HG03520 (cell line): Measurements from ENCODE around the gene DTD1.
A peak's percentile ranks its signal among the peaks of the same experiment; 100 is the strongest.

ENCODE experiments used
- ATAC-seq: cut with Tn5 transposase; IDR thresholded peaks from one replicate; pipeline ENCODE4 v1.9.1; 2021; ENCODE audit warnings: mild to moderate bottlenecking, moderate library complexity; ENCODE audit not compliant: unreplicated experiment

Gene DTD1, protein sequence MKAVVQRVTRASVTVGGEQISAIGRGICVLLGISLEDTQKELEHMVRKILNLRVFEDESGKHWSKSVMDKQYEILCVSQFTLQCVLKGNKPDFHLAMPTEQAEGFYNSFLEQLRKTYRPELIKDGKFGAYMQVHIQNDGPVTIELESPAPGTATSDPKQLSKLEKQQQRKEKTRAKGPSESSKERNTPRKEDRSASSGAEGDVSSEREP

DNA sequence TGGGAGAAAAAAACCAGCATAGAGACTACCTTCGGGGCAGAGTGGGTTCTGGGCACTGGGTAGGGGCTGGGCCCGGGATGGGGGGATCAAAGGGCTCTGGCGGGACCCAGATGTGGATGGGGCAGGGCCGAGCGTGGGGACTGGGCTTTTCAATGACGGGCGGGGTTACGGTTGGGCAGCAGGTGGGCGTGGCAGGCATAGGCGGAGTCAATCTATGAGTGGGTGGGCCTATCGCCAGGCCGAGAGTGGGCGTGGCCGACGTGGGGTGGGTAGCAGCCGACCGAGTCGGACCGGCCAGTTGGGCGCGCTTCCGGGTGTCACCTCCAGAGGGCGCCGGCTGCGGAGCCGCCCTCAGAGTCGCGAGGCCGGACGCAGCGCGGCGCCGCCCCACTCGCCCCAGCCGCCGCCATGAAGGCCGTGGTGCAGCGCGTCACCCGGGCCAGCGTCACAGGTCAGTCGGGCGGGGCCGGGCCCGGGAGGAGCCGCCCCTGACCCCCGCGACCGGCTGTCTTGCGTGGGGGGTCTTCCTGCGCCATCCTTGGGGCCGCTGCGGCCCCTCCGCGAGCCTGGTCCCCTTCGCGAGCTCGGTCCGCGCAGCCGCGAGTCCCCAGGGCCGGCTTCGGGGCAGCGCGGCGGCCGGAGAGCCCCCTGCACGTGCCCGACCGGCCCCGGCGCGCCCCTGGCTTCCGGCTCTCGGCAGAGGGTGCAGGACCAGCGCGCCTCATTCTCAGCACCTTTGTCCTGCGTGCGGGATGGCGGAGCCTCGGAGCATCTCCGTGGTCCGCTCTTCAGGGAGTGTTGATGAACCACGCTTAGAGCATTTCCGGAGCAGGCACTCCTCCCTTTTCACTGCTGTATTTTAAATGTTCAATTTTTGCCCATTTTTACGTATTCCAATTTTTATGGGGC is at the start of gene DTD1:
Gene DTD1 (plus strand): TSS at position 390 of the 909 bp plus-strand sequence. CDS start 19 bp downstream, at position 409.
- peak; percentile 87 for ATAC-seq

DNA sequence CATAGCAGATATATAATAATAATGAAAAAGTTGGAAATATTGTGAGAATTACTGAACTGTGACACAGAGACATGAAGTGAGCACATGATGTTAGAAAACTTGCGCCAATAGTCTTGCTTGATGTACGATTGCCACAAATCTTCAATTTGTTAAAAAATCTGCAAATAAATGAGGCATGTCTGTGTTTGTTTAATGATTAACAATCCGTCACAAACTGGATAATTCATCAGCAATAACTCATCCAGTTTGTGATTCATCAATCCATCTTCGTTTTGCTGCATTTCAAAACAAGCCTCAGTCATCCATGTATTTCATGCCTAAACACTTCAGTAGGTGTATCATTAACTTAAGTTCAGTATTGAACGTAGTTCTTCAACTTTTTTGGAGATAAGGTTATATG is 46.1 kb upstream of the DTD1 start:
- no peak for ATAC-seq

DNA sequence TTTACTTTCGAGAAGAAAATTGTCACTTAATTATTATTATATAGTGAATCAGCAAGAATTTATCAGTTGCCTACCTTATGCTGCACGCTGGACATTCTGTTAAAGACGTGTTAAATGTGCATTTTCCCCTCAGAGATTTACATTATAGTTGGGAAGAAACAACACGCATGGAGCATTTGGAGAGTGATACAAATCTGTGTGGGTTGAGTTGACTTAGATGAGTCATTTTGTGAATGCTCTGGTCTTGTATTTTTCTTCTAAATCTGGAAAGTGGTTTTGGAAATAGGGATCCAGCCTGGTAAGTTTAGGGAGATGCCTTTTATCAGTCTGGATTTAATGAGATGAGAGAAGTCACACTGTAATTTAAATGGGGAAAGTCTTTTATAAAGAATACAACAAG is 44.6 kb upstream of the DTD1 start:
- ATAC-seq, result no peak

DNA sequence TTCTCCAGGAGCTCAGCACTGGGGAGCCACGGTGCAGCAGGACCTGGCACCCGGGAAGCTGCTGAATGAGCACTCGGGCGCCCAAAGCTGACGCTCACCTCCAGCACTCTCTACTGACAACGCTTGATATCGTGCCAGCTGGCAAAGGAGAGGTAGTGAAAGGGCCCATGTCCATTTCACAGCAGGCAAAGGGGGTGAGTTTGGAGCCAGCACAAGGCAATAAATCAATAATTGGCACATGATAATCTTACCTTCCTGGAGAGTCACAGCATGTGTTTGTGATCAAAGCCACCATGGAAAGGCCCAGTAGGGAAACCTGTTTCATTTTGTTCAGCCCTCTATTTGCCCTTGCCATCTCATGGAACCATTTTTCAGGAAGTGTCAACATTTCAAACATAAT is 43.9 kb upstream of the DTD1 start:
- no peak for ATAC-seq

DNA sequence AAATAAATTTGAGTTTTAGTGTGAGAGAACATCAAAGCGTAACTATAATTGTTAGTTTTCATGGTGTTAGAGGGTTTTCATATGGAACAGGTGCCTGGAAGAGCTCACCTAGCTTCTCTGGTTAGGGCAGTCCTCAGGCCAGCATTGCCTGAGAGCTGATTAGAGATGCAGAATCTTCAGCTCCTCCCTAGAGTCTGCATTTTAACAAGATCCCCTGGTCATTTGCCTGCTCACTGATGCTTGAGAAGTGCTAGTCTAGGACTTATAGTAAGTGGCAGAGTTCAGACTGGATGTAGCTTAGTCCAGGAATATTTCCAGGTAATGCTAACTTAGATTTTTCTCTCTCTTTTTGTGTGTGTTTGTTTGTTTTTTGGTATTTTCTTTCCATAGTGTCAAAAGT is 42.3 kb upstream of the DTD1 start:
- ATAC-seq, result no peak

DNA sequence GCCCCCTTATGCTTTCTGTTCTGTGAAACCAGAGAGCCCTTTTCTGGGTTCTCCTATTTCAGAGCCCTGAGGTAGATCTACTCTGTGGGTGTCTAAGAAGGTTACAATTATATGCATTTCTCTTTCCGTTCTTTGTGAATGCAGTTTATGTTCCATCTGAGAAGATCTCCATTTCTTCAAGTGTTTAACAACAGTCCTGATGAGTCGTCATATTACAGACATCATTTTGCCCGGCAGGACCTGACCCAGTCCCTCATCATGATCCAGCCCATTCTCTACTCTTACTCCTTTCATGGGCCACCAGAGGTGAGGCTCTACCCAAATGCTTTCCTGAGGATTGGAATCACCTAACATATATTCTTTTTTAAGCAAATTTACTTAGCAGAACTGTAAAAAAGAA is 39.4 kb upstream of the DTD1 start:
- no peak for ATAC-seq

DNA sequence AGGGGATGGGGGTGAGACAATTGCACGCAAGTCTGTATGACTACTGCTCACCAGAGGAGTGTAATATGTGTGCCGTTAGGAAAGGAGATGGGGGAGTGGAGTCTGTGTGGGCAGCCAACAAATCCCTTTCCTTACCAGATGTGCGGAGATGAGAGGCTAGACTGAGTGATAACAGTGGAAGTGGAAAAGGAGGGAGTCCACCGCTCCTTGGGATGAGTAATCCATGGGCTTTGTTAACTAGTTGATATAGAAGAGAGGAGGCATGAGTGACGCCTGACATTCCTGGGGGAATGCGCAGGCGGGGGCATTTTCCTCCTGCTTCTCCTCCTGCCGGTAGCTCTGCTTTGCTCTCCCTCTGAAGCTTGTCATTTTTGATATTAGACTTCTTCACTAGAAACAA is 34.1 kb upstream of the DTD1 start:
- ATAC-seq, result no peak

DNA sequence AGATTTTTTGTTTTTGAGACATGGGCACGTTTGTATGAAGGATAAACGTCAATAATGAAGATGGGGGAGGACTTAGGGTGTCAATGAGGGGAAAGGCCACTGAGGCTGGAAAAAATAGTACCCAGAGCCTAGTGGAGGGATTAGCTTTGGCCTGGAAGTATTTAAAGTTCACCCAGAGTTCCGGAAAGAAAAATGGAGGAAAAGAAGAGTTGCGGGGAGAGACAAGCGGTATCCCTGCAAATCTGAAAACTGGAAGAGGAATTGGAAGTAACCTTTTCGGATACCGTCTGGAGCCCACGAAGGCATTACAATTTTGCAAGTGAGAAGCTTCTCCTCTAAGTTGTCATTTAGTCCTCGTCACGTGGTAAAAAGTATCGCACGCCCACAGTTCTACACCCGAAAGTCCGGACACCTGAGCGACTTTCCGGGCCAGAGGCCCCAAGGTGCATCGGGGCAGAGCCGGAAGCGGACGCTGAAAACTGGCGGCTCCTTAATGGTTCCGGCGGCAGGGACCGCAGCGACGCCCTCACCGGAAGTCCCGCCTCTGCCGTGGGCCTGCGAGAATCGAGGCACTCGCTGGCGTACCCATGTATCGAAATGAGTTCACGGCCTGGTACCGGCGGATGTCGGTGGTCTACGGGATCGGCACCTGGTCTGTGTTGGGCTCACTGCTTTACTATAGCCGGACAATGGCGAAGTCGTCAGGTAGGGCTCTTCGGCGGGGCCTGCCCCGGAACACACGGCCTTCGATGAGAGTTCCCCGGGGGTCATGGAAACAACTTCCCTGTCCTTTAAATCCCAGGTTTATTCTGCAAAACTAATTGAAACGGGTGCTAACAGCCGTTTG is 20.7 kb upstream of the DTD1 start, which contains the start of gene SMIM26:
Gene SMIM26 (plus strand): TSS at position 541 of the 847 bp plus-strand sequence. CDS start 47 bp downstream, at position 588.
- ATAC-seq, result peak; percentile 99

DNA sequence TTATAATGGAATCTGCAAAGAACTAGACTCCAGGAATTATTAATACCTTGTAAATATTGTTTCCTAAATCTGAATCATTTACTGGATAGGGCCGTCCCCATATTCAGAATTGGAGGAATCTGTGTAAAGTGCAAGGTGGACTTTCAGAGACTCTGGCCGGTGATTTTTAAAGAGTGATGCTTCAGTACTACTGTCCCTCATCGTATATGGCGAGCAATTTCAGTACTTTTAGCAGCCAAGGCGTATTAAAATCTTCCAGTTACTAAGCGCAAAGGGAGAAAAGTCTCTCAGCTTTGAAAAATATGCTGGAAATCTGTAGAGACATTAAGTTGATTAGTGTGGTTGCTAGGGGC is 20.1 kb upstream of the DTD1 start:
- ATAC-seq, result no peak

DNA sequence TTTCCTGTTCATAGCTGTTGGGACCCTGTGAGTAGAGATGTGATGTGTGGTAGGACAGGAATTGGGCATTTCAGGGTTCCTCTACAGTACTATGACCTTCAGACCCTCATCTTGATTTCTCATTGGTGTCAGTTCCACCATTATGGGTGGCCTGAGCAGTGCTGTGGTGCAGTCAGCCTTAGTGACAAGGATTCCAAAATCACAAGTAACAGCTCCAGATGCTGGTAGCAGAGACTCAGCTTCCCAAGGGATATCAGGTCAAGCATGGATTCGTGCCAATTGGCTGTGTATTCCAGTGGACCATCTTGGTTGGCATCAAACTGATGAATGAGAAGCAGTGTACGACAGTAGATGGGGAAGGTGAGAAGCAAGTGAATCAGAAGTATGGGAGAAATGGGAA is 16.8 kb upstream of the DTD1 start:
- ATAC-seq, result no peak

DNA sequence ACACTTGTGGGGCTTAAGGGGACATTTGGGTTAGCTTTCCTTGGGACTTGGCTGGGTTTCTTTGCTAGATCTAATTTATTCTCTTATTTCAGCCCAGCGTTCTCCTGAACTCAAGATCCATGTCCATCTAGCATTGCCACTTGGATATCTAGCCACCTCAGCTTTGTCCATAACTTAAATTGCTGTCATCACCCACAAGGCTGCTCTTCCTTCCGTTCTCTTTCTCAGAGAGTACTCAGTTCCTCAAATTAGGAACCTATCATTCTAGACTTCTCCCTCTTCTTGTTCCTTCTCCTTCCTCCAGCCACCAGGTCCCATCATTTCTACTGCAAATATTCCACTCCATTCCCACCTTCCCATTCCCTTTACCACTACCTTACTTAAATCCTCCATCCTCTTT is 16.3 kb upstream of the DTD1 start:
- ATAC-seq, result no peak

DNA sequence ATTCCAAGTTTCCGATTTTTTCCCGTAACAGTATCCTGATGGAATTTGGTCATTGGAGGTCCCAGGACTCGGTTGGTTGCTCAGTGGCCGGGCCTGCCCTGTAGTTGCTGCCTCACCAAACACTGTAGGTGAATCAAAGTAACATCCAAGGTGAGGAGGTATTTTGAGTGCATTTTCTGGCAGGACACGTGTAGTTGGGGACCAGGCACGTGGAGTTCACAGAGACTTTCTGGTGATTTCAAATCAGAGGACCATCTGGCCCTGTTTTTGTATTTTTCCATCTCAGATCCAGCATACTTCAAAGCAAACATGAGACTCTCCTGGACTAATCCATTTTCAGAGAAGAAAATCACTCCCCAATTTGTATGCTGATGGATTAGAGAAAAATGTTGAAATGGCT is 9.9 kb upstream of the DTD1 start:
- no peak for ATAC-seq

DNA sequence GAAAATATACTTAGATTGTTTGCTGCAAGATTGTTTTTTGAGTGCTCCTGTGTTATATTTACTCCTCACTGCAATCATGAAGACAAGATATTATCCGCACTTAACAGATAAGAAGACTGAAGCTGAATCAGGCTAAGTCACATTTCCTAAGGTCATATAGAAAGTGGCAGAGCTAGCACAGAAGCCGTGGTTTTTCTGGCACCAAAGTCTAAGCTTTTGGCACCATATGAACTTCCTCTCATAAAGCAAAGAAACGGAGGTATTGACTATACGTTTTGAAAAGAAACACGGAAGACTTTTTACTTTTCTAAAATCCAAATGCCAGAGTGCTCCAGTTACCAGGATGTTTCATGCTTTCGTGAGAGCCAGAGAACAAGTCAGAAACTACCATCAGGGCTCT is 9.3 kb upstream of the DTD1 start:
- ATAC-seq, result no peak

DNA sequence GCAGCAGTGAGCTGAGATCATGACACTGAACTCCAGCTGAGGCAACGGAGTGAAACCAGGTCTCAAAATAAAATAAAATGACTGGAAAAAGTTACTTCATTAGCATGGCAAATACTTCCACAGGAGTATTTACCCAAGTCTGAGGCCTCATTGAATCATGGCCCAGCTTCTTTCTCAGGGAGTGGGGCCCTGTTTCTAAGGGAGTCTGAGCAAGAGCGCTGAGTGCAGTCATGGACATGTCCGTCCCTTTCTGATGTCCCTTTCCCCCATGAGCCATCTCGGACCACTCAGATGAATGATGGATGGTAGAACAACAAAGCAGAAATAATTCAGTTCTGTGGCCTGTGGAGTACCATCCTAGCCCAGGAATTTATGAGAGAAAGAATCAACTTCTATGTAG is 7.8 kb upstream of the DTD1 start:
- no peak for ATAC-seq

DNA sequence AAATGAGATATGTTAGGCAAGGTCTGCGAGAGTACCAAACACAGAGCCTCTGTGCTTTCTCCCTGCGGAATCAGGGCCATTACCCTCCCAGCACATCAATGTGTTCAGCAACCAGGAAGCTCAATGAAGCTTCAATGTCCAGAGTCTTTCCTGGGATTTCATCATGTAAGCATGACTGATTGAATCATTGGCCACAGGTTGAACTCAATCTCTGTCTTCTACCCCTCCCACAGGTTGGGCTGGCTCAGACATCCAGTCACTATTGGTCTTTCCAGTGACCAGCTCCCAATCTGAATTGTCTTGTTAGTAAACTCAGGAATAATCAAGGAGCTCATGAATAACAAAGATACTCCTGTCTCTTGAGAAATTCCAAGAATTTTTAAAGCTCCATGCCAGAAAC is 2.7 kb upstream of the DTD1 start:
- ATAC-seq, result no peak

DNA sequence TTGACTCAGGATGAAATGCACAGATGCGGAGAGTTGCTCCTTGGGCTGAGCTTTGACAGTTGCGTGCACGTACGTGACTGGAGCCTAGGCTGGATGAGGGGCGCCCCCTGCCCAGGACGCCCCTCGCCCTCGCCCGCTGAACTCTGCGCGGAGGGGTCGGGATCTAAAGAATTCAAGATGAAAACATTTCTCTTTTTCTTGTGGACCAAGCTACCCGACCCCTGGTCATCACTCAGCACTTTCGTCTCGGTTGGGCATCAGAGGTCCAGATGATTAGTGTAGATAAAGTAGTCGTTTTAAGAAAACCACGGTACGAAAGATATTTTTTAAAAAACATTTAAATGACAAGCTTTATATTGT is 700 bp downstream of the DTD1 start:
- ATAC-seq, result no peak

DNA sequence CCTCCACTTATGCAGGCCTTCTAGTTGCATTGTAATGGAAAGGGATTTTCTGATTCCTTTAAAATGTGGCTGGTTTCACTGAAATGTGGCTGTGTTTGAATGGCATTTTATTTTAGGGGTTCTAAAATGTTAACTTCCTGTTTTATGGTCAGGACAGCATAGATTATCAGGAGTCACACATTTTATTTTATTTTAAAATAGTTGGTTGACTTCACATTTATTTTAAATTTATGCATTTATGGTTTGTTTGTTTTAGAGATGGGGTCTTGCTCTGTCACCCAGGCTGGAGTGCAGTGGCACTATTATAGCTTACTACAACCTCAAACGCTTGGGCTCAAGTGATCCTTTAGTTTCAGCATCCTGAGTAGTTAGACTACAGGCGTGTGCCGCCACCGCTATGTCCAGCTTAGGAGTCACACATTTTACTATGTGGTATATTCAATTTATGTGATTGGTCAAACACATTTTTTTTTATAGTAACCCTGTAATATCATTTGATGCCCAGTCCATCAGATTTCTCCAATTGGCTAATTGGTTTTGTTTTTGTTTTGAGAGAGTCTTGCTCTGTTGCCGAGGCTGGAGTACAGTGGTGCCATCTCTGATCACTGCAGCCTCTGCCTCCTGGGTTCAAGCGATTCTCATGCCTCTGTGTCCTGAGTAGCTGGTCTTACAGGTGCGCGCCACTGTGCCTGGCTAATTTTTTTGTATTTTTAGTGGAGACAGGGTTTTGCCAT is 2.3 kb downstream of the DTD1 start:
- ATAC-seq, result no peak

DNA sequence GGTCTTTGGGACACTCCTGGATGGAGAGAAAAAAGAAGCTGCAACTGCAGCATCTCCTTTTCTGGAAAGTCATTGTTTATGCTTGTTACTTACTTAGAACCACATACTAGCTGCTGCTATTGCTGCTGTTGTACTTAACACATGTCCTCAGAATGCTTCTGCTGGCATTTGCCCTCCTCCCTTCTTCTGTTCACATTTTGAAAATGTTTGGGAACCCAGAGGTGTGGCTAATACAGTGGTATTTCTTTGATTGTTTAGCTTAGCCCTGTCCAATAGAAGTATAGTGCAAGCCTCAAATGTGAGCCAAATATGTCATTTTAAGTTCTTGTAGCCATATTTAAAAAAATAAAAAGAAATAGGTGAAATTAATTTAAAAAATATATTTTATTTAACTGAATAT is 8.4 kb downstream of the DTD1 start:
- no peak for ATAC-seq

DNA sequence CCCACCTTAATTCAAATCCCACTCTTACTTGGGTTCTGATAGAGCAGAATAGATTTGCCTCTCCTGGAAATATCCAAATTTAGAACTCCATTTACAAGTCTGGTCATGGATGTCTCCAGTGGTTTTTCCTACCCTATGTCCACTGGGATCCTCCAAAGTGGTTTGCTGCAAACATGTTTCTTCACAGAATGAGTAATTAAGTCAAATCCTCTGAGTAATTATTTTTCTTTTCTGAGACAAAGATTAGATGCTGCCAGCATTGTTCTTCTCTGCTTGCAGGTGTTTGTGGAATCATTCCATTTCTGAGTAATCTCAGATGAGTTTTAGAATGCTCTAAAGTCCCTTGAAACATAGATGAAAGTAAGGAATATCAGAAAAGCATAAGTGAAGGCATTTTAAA is 21.9 kb downstream of the DTD1 start:
- ATAC-seq, result no peak

DNA sequence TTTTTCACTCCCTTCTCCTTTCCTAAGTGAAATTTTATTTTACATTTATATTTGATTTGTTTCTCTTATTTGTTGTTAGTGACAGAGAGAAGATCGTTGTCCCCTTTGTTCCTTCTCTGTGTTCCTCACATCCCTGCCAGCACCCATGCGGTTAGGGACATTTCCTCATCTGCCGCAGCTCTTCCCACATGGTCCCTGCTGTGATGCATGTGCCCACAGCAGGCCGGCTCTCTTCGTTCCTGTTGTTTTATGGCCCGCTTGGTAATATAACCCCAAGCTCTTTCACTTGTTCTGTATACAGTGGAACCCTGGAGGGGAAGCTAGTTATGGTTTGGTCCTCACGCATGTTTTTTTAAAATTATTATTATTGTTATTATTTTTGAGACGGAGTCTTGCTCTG is 23.6 kb downstream of the DTD1 start:
- no peak for ATAC-seq

DNA sequence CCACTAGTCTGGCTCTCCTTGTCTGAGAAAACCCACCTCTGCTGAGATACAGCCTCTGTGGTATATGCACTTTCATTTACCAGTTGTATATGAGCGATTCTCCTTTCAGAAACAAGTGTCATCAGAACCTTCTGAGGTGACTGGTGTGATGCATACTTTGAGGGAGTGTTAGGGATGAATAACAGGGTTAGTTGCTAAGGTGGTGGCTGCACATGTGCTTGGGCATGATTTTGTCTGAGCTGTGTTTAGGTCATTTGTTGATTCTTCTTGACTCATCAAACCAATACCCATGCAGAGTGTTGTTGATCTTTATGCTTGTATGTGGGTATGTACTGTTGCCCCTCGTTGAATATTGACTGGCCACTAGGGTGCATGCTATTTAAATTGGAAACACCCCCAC is 25.7 kb downstream of the DTD1 start:
- no peak for ATAC-seq
